Stomach (tissue), 4 donors: ENCODE results near the gene GSAP.

Source experiments
- EP300 ChIP-seq: sonication (generic); formaldehyde crosslinking; IDR thresholded peaks from one replicate; pipeline ENCODE4 v1.6.1; 2017; ENCODE audit warnings: antibody characterized with exemption
- POLR2A ChIP-seq, 4 donors: fragments of 450-650 bp; IDR thresholded peaks; one replicate each; pipeline ENCODE4 v1.6.1; 2016; ENCODE audit warnings: antibody characterized with exemption in 4 of 4, control low read depth in 2 of 4, mild to moderate bottlenecking in 1 of 4, moderate library complexity in 1 of 4
- TF ChIP-seq, protein P1 (sequence below), 7 experiments: fragments of 450-650 bp in 4 of 7; fragments of 200-600 bp in 3 of 7; sonication (generic) in 3 of 7; IDR thresholded peaks; one replicate each; pipeline ENCODE4 v1.5.1; 2016 to 2019; ENCODE audit warnings: antibody characterized with exemption in 7 of 7, control low read depth in 2 of 7, mild to moderate bottlenecking in 1 of 7

DNA sequence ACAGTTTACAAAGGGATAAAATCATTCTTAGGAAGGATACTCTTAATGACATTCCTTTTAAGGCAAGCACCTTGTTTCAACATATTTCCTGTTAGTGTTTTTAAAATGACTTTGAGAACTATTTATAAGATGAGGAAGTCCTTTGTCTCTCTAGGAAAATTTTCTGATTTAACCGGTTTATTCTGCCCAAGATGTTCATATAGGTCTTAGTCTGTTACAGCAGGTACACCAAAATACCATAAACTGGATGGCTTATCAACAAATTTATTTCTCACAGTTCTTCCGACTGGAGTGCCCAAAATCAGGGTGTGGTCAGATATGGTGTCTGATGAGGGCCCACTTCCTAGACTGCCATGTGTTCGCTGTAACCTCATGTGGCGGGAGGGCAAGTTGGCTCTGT lies 77.9 kb downstream of the GSAP start:
- TF ChIP-seq, protein P1, sequence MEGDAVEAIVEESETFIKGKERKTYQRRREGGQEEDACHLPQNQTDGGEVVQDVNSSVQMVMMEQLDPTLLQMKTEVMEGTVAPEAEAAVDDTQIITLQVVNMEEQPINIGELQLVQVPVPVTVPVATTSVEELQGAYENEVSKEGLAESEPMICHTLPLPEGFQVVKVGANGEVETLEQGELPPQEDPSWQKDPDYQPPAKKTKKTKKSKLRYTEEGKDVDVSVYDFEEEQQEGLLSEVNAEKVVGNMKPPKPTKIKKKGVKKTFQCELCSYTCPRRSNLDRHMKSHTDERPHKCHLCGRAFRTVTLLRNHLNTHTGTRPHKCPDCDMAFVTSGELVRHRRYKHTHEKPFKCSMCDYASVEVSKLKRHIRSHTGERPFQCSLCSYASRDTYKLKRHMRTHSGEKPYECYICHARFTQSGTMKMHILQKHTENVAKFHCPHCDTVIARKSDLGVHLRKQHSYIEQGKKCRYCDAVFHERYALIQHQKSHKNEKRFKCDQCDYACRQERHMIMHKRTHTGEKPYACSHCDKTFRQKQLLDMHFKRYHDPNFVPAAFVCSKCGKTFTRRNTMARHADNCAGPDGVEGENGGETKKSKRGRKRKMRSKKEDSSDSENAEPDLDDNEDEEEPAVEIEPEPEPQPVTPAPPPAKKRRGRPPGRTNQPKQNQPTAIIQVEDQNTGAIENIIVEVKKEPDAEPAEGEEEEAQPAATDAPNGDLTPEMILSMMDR (IDR thresholded peaks at IDR 0.05): no peak
- TF ChIP-seq POLR2A (IDR thresholded peaks at IDR 0.05) (no peak), EP300 (no peak)
